Measurements from ENCODE around the gene CELF3. TPM values are rescaled to one million over a fixed set of nuclear protein-coding genes. Genes with fewer than 3 reads are reported as not detected.

Gene CELF3
- polyA plus RNA-seq, 1 of the 3 experiments (the other 2 are of a cell fraction) = 0.25 TPM

GRCh38 chr1:151705753-151706463 is 10.7 kb downstream of the CELF3 start:
- 88% methylated on average over 10 of the region's 11 CpGs for WGBS (ENCODE audit: low lambda C conversion rate)
- Histone ChIP-seq H3K9me3 (no peaks in the 10 kb centered on the region), H4K20me1 (ENCODE audit: insufficient read depth) (no peaks in the 10 kb centered on the region), H3K79me2 (ENCODE audit: insufficient read depth) (no peaks in the 10 kb centered on the region), H3F3A (replicated peaks; ENCODE audit: insufficient read depth) (no peaks in the 10 kb centered on the region), H2AFZ (ENCODE audit: low read depth) (no peak overlapping the region), H3K4me3 (ENCODE audit: low read depth in 2 of 2, low read length in 1 of 2) (no peak overlapping the region), H3K27ac (ENCODE audit: low read depth in 2 of 2, low read length in 1 of 2) (no peak overlapping the region), H3K4me2 (no peak overlapping the region), H3K4me1 (ENCODE audit: control insufficient read depth in 1 of 2, insufficient read depth in 2 of 2, low read depth in 1 of 2, low read length in 1 of 2) (peaks cover 0 to 14% of the 10 kb centered on the region in 2 experiments; a peak in 1 of 4 replicates), H3K9me2 (no peaks in the 10 kb centered on the region), H3K36me3 (replicated peaks in 1 of 2; ENCODE audit: control insufficient read depth in 1 of 2, insufficient read depth in 2 of 2, low read length in 1 of 2) (peaks cover 0 to 4% of the 10 kb centered on the region in 2 experiments), H3K27me3 (ENCODE audit: insufficient read depth) (no peaks in the 10 kb centered on the region), H3K9ac (no peak overlapping the region)
- CTCF ChIA-PET = interaction anchor here (1.5 to 2.0 kb wide), 2 partner anchors 10 to 13 kb away, joined by 7 to 8 read pairs; no protein-coding TSS in a partner anchor
- TF ChIP-seq TAF1 (IDR thresholded peaks at IDR 0.05; ENCODE audit: borderline replicate concordance, low read depth, low read length) (no peak), PBX3 (IDR thresholded peaks at IDR 0.05) (no peak), RFX5 (IDR thresholded peaks at IDR 0.05; ENCODE audit: low read length) (no peak), MEF2A (IDR thresholded peaks at IDR 0.05; ENCODE audit: borderline replicate concordance, low read depth) (no peak), FOXM1 (IDR thresholded peaks at IDR 0.05; ENCODE audit: low read depth) (no peak), USF2 (IDR thresholded peaks at IDR 0.05; ENCODE audit: borderline replicate concordance, low read depth, low read length) (no peak), EZH2phosphoT487 (IDR thresholded peaks at IDR 0.05; ENCODE audit: borderline replicate concordance, low read depth) (no peak), NRF1 (IDR thresholded peaks at IDR 0.05; ENCODE audit: low read depth, low read length) (no peak), GABPA (IDR thresholded peaks at IDR 0.05; ENCODE audit: low read depth) (no peak), RCOR1 (IDR thresholded peaks at IDR 0.05; ENCODE audit: low read length) (no peak), SMC3 (IDR thresholded peaks at IDR 0.05; ENCODE audit: low read depth, low read length) (no peak), RXRA (IDR thresholded peaks at IDR 0.05; ENCODE audit: borderline replicate concordance, low read depth) (no peak), YY1 (IDR thresholded peaks at IDR 0.05; ENCODE audit: low read depth) (no peak), POLR2AphosphoS5 (IDR thresholded peaks at IDR 0.05; ENCODE audit: low read depth, low read length) (no peak), REST (IDR thresholded peaks at IDR 0.05; ENCODE audit: low read depth, low read length) (no peak)
- DNase-seq = no peak
- POLR2A ChIA-PET = interaction anchor here (0.6 kb wide), 1 partner anchor 234 kb away, joined by 3 read pairs; no protein-coding TSS in a partner anchor

Data from SK-N-SH (cell line).